ENCODE measurements around the gene ANKDD1A.

GRCh38 chr15:64954395-64954794, 42.7 kb downstream of the ANKDD1A start:
- TF ChIP-seq CTCF (IDR thresholded peaks at IDR 0.05), result no peak
- TF ChIP-seq POLR2AphosphoS5 (IDR thresholded peaks at IDR 0.05; ENCODE audit: insufficient read depth in 1 of 2, low read depth in 1 of 2), result no peak
- no peak for TF ChIP-seq POLR2A (IDR thresholded peaks at IDR 0.05)

Data from vagina (tissue), 2 donors.